Measurements from ENCODE around the gene TBC1D5.

GRCh38 chr3:17592956-17593355 lies 149.5 kb downstream of the TBC1D5 start:
- TF ChIP-seq POLR2A (IDR thresholded peaks at IDR 0.05; ENCODE audit: low read length) (no peak), RARB (CRISPR knock-in tag; IDR thresholded peaks at IDR 0.05) (no peak), BHLHE40 (IDR thresholded peaks at IDR 0.05; ENCODE audit: low read depth, low read length) (no peak), EHMT2 (IDR thresholded peaks at IDR 0.05; ENCODE audit: low read depth) (no peak), RFX5 (IDR thresholded peaks at IDR 0.05) (no peak), CHD2 (IDR thresholded peaks at IDR 0.05; ENCODE audit: low read length, partially characterized antibody) (no peak), JUNB (IDR thresholded peaks at IDR 0.05) (no peak), RAD21 (conservative IDR thresholded peaks at IDR 0.05 in 1 of 2, IDR thresholded peaks at IDR 0.05 in 1 of 2) (no peak), JUN (IDR thresholded peaks at IDR 0.05) (no peak), EP300 (IDR thresholded peaks at IDR 0.05) (no peak)
- TF ChIP-seq, protein P1, sequence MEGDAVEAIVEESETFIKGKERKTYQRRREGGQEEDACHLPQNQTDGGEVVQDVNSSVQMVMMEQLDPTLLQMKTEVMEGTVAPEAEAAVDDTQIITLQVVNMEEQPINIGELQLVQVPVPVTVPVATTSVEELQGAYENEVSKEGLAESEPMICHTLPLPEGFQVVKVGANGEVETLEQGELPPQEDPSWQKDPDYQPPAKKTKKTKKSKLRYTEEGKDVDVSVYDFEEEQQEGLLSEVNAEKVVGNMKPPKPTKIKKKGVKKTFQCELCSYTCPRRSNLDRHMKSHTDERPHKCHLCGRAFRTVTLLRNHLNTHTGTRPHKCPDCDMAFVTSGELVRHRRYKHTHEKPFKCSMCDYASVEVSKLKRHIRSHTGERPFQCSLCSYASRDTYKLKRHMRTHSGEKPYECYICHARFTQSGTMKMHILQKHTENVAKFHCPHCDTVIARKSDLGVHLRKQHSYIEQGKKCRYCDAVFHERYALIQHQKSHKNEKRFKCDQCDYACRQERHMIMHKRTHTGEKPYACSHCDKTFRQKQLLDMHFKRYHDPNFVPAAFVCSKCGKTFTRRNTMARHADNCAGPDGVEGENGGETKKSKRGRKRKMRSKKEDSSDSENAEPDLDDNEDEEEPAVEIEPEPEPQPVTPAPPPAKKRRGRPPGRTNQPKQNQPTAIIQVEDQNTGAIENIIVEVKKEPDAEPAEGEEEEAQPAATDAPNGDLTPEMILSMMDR (IDR thresholded peaks at IDR 0.05) = no peak
- TF ChIP-seq, protein P2, sequence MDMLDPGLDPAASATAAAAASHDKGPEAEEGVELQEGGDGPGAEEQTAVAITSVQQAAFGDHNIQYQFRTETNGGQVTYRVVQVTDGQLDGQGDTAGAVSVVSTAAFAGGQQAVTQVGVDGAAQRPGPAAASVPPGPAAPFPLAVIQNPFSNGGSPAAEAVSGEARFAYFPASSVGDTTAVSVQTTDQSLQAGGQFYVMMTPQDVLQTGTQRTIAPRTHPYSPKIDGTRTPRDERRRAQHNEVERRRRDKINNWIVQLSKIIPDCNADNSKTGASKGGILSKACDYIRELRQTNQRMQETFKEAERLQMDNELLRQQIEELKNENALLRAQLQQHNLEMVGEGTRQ (IDR thresholded peaks at IDR 0.05) = no peak
- TF ChIP-seq, protein P3, sequence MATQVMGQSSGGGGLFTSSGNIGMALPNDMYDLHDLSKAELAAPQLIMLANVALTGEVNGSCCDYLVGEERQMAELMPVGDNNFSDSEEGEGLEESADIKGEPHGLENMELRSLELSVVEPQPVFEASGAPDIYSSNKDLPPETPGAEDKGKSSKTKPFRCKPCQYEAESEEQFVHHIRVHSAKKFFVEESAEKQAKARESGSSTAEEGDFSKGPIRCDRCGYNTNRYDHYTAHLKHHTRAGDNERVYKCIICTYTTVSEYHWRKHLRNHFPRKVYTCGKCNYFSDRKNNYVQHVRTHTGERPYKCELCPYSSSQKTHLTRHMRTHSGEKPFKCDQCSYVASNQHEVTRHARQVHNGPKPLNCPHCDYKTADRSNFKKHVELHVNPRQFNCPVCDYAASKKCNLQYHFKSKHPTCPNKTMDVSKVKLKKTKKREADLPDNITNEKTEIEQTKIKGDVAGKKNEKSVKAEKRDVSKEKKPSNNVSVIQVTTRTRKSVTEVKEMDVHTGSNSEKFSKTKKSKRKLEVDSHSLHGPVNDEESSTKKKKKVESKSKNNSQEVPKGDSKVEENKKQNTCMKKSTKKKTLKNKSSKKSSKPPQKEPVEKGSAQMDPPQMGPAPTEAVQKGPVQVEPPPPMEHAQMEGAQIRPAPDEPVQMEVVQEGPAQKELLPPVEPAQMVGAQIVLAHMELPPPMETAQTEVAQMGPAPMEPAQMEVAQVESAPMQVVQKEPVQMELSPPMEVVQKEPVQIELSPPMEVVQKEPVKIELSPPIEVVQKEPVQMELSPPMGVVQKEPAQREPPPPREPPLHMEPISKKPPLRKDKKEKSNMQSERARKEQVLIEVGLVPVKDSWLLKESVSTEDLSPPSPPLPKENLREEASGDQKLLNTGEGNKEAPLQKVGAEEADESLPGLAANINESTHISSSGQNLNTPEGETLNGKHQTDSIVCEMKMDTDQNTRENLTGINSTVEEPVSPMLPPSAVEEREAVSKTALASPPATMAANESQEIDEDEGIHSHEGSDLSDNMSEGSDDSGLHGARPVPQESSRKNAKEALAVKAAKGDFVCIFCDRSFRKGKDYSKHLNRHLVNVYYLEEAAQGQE (IDR thresholded peaks at IDR 0.05) = no peak
- TF ChIP-seq, protein P4, sequence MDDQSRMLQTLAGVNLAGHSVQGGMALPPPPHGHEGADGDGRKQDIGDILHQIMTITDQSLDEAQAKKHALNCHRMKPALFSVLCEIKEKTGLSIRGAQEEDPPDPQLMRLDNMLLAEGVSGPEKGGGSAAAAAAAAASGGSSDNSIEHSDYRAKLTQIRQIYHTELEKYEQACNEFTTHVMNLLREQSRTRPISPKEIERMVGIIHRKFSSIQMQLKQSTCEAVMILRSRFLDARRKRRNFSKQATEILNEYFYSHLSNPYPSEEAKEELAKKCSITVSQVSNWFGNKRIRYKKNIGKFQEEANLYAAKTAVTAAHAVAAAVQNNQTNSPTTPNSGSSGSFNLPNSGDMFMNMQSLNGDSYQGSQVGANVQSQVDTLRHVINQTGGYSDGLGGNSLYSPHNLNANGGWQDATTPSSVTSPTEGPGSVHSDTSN (IDR thresholded peaks at IDR 0.05) = no peak

Data from A549 (cell line).